ENCODE measurements around the gene SLC2A13. TPM values are rescaled to one million over a fixed set of nuclear protein-coding genes. Genes with fewer than 3 reads are reported as not detected.

The SLC2A13 gene
- total and polyA plus RNA-seq, 4 donors, result 1.9 to 20.2 (median 6.9) TPM

GRCh38 chr12:39780913-39781446 lies 324.9 kb downstream of the SLC2A13 start (continued):
- TF ChIP-seq REST (IDR thresholded peaks at IDR 0.05), result no peak

- 92% methylated on average over 2 of the region's 2 CpGs for whole genome bisulfite sequencing
- Histone ChIP-seq H3K9ac (ENCODE audit: low read depth in 1 of 2, low read length in 2 of 2) (no peak overlapping the region), H3K27me3 (ENCODE audit: control insufficient read depth in 4 of 4, insufficient read depth in 4 of 4, low read length in 3 of 4) (no peaks in the 10 kb centered on the region), H3K4me1 (ENCODE audit: control insufficient read depth in 4 of 4, insufficient read depth in 4 of 4, low read length in 3 of 4) (no peaks in the 10 kb centered on the region), H3K9me3 (ENCODE audit: control insufficient read depth in 4 of 4, low read length in 3 of 4) (no peaks in the 10 kb centered on the region), H3K4me3 (ENCODE audit: low read depth in 1 of 3, low read length in 3 of 3) (no peak overlapping the region), H3K27ac (ENCODE audit: low read depth in 1 of 2, low read length in 2 of 2) (no peak overlapping the region), H3K36me3 (ENCODE audit: control insufficient read depth in 4 of 4, insufficient read depth in 3 of 4, low read depth in 1 of 4, low read length in 3 of 4) (no peaks in the 10 kb centered on the region)
- DNase-seq (ENCODE audit: low spot score), result no peak
- TF ChIP-seq GABPA (IDR thresholded peaks at IDR 0.05 in 1 of 2, conservative IDR thresholded peaks at IDR 0.05 in 1 of 2) (no peak), FOXA2 (IDR thresholded peaks at IDR 0.05) (no peak), ATF3 (IDR thresholded peaks at IDR 0.05) (no peak), CTCF (IDR thresholded peaks at IDR 0.05; ENCODE audit: low read depth, low read length, missing input control) (no peak), ZBTB33 (IDR thresholded peaks at IDR 0.05) (no peak)
Measured at GRCh38 chr12:39780411-39780912, 325.4 kb downstream of the SLC2A13 start.

GRCh38 chr12:39779768-39780340 lies 326.0 kb downstream of the SLC2A13 start:
- 90% methylated on average over 5 of the region's 5 CpGs for WGBS
- TF ChIP-seq NR2F2 (IDR thresholded peaks at IDR 0.05), result no peak
- no peak for TF ChIP-seq JUND (IDR thresholded peaks at IDR 0.05)
- TF ChIP-seq REST (IDR thresholded peaks at IDR 0.05), result no peak
- no peak for TF ChIP-seq TAF1 (conservative IDR thresholded peaks at IDR 0.05)
- TF ChIP-seq RXRA (IDR thresholded peaks at IDR 0.05), result no peak
- TF ChIP-seq CTCF (IDR thresholded peaks at IDR 0.05; ENCODE audit: low read depth, low read length, missing input control), result no peak
- TF ChIP-seq GABPA (IDR thresholded peaks at IDR 0.05 in 1 of 2, conservative IDR thresholded peaks at IDR 0.05 in 1 of 2), result no peak
- no peaks in the 10 kb centered on the region for H3K4me1 ChIP-seq (ENCODE audit: control insufficient read depth in 4 of 4, insufficient read depth in 4 of 4, low read length in 3 of 4)
- H3K4me3 ChIP-seq (ENCODE audit: low read depth in 1 of 3, low read length in 3 of 3), result no peak overlapping the region
- H3K27ac ChIP-seq (ENCODE audit: low read depth in 1 of 2, low read length in 2 of 2), result no peak overlapping the region
- H3K9ac ChIP-seq (ENCODE audit: low read depth in 1 of 2, low read length in 2 of 2), result peak overlapping the region in 1 of 2 donors; percentile 0
- H3K9me3 ChIP-seq (ENCODE audit: control insufficient read depth in 4 of 4, low read length in 3 of 4), result no peaks in the 10 kb centered on the region
- no peaks in the 10 kb centered on the region for H3K27me3 ChIP-seq (ENCODE audit: control insufficient read depth in 4 of 4, insufficient read depth in 4 of 4, low read length in 3 of 4)
- no peaks in the 10 kb centered on the region for H3K36me3 ChIP-seq (ENCODE audit: control insufficient read depth in 4 of 4, insufficient read depth in 3 of 4, low read depth in 1 of 4, low read length in 3 of 4)
- DNase-seq (ENCODE audit: low spot score), result no peak
